NCI-H1694 (cell line): ENCODE results near the gene CDT1.
"Not testable (repeated sequence)": the region's sequence is repeated elsewhere in the genome, so short reads cannot be mapped to it uniquely, and the experiment has no call there.

Experiments
- DNase-seq: peaks from one replicate; lab custom pipeline; 2025; lab: John Stamatoyannopoulos, UW

The CDT1 gene

DNA sequence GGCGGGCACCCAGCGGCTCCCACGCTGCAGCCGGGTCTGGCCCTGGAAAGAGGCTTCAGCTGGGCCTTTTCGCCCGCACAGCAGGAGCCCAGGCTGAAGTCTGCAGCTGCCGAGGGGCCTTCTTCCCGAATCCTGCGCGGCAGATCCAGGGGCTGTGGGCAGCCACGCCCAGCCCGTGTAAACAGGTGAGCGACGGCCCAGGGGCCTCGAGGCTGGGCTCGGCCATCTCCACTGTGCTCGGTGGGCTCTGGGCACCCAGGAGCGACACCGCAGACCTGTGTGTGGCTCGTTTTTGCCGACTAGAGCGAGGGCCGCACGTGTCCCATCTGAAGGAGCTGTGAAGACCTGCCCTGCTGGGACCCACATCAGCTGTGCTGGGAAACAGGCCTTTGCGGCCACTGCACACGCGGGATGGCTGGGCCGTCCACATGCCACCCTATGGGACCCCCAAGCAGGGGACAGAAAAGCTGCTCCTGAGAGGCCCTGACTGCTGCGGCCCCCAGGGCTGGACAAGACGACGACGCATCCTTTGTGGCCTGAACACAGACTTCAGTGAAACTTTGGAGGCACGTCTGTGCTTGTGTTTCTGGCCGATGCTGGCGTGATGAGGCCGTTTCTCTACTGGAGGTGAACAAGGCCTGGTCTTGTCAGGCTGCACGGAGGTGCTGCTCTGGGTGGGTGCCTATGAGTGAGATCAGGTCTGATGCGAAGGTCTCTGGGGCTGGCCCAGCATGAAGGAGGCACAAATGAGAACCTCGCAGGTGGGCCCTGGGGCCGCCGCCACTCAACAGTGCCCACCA lies 13.3 kb downstream of the CDT1 start:
- DNase-seq = no peak

DNA sequence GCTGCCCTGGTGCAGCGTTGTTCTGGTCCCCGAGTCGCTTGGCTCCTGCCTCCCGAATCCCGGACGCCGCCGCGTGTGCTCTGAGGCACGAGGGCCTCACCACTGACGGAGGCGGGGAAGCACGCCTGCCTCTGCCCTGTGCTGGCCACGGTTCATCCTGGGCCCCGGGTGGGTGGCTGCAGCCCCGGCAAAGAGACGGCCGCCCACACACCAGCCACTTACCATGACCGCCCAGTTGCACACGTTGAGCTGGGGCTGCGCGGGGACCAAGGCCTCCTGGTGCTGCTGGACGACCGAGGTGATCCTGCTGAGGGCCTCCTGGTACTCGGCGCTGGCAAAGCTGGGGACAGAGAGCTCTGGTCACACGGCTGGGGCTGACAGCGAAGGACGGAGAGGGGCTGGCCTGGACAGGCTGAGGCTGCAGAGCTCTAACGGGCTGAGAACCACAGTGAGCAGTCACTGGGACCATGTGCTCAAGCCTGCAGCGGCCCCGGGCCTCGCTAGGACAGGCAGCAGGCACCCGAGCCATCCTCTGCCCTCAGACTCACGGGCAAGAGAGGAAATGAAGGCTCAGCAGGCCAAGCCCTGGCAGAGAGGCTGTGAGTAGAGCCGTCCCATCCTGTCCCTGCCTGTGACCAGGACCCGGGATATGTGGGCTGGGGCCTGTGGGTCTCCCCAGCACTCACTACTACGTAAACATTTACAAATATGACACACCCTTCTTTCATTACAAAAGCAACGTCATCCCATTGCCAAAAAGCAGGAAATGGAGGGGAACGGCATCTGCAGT lies 14.4 kb downstream of the CDT1 start:
- DNase-seq = no peak

DNA sequence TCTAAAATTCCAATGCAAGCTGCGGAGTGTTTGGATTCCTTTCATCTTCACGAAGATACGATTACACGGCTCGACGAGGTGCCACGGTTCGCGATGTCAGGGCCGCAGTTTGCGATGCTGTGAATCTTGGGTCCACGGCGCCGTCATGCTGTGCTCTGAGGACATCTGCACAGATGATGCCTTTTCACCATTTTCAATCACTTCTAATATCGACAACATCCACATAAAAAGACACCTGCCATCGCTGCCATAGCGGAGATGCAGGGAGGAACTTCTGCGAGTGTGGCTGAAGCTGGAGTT lies 14.9 kb downstream of the CDT1 start:
- no peak for DNase-seq

DNA sequence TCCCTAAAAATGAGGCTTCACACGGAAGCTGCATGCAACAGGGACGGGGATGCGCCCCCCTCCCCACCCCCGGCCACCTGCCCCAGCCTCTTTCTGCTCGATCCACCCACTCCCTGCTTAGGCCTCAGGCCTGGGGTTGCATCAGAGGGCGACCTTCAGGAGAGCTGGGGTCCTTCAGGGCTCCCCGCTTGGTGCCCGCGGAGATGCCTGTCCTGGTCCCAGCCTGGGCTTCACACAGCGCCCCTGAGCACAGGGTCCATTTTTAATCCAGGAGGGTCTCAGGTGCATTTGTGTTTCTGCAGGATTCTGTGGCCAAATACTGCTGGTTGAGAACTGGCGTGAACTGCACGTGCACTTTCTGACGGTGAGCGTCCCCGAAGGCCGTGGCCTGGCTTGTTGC lies 15.5 kb downstream of the CDT1 start:
- DNase-seq = no peak

DNA sequence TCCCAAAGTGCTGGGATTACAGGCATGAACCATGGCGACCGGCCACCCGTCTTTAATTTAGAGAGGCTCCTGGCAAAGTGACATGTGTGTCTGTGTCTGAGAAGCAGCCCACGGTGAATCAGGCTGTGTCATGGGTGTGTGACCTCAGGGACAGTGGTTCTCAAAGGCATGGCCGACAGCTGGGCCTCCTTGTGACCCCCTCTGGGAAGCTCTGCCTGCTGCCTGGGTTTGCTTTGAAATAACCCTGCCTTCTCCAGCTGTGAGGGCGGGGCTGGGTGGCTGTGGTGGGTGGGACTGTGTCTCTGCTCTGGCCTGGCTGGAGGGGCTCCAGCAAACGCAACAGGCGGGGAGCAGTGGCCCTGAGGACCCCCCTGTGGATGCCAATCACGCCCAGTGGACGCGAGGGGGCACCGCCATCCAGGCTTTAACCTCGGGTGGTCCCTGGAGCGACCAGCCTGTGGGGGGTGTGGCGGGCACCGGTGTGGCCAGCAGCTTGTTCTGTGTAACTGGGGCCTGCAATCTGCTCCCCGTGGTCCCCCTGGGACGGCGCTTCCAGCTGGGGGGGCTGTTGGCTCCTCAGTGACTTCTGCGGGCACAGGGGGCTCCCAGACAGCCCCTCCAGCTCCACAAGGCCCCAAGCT lies 16.9 kb downstream of the CDT1 start:
- no peak for DNase-seq

DNA sequence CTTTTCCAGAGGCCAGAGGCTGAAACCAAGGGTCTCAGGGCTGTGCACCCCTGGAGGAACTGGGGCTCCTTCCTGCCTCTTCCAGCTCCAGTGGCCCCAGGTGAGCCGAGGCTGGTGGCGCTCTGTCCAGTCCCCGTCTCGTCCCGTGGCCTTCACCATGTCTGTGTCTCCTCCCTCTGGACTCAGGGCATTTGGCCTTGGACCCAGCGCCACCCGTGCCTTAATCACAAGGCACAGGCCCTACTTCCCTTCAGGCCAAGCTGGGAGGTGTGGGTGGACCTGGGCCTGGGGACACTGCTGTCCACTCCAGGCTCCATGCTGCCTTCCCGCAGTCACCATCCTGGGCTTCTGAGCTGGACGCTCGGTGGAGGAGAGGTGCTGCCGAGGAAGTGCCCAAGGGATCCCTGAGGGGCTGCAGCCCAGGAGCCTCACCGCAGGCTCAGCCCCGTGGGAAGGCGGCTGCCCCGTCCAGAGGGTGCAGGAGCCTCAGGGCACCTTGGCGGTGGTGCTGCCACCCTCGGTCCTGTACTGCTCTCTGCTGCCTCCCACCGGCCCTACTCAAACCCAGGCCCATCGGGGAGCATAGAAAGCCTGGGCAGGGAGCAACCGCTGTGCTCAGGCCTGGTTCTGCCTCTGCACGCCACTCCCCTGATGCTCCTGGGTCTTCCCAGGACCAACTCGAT lies 17.7 kb downstream of the CDT1 start:
- DNase-seq = no peak

DNA sequence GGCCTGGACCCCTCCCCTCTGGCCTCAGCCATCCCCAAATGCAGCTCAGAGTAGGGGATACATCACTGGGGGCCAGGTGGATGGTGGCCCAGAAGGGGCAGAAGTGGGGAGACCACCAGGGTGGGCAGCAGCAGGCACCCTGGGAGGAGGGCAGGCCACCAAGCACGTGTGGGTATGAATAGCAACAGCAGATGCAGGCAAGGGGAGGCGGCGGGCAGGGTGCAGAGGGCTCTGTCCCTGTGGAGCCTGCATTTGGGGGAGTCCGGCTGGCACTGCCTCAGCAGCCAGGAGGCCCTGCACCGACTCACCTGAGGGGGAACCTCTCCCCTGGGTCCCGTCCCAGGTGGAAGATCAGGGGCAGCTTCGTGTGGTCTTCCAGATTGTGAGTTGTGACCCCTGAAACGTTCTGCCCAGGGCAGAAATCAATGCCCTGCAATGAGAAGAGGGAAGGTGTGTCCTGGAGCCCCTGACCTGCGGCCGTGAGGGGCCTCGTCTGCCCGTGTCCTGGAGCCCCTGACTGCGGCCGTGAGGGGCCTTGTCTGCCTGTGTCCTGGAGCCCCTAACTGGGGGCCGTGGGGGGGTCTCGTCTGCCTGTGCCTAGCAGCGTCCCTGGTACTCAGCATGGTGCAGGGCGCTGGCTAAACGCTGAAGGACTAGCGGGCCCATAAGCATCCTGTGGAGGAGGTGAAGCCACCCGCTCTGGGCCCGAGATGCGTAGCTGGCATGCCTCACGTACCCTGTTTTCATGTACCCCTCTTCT lies 18.9 kb downstream of the CDT1 start:
- no peak for DNase-seq

DNA sequence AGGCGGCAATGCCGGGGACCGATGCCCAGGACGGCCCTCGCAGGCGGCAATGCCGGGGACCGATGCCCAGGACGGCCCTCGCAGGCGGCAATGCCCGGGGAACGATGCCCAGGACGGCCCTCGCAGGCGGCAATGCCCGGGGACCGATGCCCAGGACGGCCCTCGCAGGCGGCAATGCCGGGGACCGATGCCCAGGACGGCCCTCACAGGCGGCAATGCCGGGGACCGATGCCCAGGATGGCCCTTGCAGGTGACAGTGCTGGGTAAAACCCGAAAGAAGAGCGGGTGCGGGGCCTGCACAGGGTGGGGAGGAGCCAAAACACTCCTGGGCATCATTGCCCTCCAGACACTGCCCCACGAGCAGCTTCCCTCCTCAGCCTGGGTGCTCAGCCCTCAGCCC lies 20.1 kb downstream of the CDT1 start:
- not testable (repeated sequence) for DNase-seq

DNA sequence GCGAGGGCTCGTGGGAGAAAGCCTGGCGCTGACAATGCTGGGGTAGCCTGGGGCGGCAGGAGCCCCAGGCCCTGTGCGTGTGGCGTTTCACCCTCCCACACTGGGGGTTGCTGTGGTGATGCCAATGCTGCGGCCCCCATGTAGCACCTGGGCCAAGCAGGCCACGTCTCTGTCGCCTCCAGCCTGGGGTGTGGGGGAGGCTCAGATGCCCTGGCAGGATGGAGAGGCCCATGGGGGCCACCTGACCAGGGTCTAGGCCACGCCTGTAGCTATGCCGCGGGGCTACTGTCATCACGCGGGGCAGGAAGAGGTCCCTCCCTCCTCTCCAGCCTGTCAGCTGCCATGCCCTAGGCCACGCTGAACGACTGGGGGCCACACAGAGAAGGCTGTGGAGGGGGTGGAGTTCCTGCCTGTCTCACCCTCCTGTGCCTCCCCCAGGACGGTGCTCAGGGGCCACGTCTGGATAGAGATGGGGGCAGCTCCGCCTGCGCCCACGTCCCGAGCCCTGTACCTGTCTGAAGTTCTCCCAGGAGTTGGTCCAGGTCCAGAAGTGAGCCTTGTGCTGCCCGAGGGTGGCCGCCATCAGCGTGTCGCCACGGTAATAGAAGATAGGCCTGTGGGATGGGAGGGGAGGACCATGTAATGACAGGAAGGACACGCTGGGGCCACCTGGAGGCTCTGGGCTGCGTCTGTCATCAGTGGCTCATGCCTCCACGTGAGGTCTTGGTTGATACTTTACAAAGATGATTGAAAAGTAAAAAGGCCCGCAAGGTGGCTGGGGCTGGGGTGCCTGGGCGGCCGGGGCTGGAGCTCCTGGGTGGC lies 20.9 kb downstream of the CDT1 start:
- DNase-seq = no peak

DNA sequence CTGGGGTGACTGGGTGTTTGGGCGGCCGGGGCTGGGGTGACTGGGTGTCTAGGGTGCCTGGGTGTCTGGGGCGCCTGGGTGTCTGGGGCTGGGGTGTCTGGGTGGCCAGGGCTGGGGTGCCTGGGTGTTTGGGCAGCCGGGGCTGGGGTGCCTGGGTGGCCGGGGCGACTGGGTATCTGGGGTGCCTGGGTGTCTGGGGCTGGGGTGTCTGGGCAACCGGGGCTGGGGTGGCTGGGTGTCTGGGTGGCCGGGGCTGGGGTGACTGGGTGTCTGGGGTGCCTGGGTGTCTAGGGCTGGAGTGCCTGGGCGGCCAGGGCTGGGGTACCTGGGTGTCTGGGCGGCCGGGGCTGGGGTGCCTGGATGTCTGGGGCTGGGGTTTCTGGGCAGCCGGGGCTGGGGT lies 21.6 kb downstream of the CDT1 start:
- no peak for DNase-seq

DNA sequence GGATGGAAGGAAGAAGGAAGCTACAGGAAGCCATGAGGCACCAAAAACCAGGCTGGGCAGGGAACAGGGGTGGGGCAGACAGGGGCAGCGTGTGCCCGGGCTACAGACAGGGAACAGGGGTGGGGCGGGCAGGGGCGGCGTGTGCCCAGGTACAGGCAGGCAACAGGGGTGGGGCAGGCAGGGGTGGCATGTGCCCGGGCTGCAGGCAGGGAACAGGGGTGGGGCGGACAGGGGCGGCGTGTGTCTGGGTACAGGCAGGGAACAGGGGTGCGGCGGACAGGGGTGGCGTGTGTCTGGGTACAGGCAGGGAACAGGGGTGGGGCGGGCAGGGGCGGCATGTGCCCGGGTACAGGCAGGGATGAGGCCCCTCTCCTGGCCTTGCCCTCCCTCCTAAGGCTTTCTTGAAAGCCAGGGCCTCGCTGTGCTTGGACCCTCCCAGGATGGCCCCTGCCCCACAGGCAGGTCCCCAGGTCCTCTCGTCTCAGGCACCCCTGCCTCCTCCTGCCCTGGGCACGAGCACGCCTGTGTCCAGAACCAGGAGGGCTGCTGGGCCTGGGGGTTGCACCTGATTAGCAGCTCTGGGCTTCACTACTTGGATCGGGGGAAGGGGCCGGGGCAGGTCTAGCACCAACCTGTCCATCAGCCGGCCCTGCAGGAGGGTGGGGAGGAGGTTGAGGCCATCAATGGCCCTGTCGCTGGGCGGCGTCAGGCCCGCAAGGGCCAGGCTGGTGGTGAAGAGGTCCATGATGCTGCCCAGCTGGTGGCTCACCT lies 22.7 kb downstream of the CDT1 start:
- DNase-seq = no peak

DNA sequence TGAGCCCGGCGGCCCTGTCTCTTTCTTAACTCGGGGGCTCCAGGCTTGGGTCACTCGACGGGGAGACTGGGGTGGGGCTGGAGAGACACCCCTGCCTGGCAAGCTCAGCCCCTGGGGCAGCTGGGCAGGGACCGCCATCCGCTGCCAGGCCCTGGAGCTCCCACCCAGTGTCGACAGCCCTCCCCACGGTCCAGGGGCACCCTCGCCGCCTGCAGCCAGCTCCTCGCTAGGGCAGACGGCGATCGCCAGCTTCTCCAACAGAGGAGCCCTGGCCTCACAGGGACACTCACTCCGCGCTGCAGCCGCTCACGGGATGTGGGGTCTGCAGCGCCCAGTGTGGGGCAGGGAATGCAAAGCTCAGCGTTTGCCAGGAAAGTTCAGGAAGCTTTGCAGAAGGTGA lies 24.1 kb downstream of the CDT1 start:
- no peak for DNase-seq

DNA sequence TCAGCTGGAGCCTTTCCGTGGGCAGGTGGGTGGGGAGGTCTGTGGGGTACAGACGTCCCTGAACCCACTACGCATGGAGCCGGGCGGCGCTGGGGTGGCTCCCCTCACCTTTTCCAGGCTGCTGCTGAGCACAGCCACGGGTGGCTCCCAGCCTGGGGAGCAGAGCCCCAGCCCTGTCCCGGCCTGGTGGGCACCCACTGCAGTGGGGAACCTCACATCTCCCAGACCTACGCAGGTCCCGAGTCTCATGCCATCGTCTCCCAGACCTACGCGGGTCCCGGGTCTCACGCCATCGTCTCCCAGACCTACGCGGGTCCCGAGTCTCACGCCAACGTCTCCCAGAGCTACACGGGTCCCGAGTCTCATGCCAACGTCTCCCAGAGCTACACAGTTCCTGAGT lies 25.1 kb downstream of the CDT1 start:
- no peak for DNase-seq

DNA sequence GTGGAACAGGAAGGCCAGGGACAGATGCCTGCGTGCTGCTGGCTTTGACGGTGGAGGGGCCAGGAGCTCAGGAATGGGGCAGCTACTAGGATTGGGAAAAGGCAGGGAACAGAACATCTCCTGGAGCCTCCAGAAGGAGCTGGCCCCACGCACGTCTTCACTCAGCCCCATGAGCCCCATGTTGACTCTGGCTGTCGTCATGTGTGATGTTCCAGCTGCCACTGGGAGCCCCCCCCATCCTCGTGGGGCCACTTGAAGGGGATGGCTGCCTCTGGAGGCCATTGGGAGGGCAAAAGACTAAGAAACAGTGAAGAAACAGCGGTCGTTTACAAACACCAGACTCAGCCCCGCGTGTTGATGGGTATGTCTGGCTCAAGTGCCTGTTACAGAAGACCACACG lies 26.7 kb downstream of the CDT1 start:
- no peak for DNase-seq

DNA sequence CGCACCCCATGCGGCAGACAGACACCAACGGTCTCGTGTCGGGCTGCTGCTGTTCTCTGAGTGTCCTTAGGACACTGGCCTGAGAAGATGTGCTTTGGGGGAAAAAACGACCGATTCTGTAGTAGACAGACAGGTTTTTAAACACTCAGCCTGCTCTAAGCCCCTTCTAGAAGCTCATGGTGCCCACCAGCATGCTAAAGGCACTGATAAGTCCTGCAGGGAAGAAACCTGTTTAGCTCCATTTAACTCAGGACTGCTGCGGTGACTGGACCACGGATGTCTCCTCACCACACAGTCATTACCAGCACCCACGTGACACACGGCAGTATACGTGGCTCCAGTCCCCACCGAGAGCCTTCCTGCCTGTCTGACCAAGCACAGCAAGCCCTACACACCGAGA lies 27.2 kb downstream of the CDT1 start:
- DNase-seq = no peak

DNA sequence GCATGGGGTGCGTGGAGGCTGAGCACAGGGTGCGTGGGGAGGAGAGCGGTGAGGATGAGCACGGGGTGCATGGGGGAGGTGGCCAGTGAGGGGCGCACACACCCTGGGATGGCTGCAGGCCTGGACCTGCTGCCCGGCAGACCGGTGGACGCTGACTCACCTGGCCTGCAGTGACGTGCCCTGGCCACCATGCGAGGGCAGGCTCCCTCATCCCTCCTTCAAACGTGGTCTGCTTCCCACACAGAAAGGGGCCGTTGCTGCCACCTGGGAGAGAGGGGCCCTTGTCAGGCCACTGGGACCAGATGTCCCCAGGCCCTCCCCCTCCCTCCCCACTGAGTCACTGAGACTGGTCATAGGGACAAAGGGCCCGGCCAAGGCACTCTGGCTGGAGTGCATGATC lies 28.2 kb downstream of the CDT1 start:
- DNase-seq = no peak

DNA sequence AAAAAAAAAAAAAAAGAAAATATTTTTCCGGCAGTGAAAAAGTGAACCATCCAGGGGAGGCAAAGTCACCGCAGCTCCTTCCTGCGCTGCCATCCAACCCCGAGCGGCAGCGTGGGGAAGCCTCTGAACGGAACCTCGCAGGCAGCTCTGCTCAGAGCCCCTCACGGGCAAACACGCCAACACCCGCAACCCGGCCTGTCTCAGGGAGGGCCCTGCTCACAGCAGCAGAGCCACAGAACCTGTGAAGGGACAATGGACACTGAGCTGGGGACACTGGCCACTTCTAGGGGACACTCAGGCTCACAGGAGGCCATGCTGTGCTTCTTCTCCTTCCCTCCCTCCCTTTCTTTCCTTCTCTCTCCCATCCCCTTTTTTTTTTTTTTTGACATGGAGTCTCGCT lies 29.5 kb downstream of the CDT1 start:
- no peak for DNase-seq

DNA sequence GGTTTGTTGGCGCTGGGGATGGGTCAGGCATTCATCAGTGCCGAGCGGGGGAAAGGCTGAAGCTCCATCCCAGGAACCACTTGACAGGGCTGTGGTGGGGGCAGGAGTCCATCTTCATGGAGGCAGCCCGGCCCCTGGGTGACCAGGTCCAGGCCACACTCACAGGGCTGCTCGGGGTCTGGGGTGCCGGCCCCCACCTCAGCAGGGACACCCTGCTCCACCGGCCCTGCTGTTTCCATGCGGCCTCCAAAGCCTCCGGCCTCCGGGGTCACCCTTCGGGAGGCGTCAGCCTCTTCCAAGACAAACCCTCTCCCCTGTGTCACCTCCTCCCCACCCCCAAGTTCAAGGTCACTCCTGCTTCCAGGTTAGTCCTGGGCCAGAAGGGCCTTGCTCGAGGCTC lies 31.1 kb downstream of the CDT1 start:
- DNase-seq = no peak

DNA sequence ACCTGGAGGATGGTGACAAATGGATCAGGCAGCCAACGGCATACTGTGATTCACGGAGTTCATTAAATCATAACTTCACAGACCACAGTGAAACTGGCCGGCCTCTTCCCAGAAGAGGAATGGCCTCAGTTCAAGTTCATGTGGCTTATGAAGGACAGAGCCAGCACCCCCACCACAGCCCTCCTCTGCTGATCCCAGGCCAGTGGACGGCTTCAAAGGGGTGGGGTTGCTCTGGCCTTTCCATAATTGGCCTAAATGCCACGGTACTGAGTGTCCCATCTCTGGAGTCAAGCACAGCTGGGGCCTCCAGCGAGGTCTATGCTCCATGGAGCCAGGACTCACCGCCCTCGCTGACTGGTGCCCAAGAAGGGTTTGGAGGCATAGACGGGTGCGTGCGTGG lies 31.8 kb downstream of the CDT1 start:
- no peak for DNase-seq

DNA sequence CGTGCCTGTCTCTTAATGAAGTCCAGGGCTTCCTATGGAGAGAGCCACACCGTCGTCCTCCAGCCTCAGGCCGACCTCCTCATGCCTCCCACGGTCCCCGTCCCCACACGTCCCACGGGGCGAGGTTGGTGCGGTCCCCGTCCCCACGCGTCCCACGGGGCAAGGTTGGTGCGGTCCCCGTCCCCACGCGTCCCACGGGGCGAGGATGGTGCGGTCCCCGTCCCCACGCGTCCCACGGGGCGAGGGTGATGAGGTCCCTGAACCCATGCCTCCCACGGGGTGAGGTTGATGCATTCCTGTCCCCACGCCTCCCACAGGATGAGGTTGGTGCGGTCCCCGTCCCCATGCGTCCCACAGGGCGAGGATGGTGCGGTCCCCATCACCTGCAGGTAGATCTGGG lies 32.2 kb downstream of the CDT1 start:
- no peak for DNase-seq
